Mesenchymal stem cell (in vitro differentiated cells and primary cell): ENCODE results near the gene IGLON5.
A peak's percentile ranks its signal among the peaks of the same experiment; 100 is the strongest.

Experiments used
- DNase-seq: peaks from one replicate; pipeline ENCODE4 v3.0.0-alpha.2; 2013
- H2AFZ ChIP-seq: one replicate; pipeline ENCODE4 v1.6.1; 2013; ENCODE audit warnings: low read depth, mild to moderate bottlenecking, control low read depth, inconsistent platforms, low read length, moderate library complexity
- H2AK5ac ChIP-seq: 2 replicates; pipeline ENCODE4 v1.6.1; 2013; ENCODE audit warnings: low read length, moderate library complexity, mild to moderate bottlenecking, inconsistent platforms; ENCODE audit not compliant: severe bottlenecking
- H2BK120ac ChIP-seq: one replicate; pipeline ENCODE4 v1.6.1; 2013; ENCODE audit warnings: low read depth, mild to moderate bottlenecking, inconsistent platforms, low read length, moderate library complexity
- H2BK12ac ChIP-seq, 2 experiments: one replicate each; pipeline ENCODE4 v1.6.1; 2013; ENCODE audit warnings: inconsistent platforms in 2 of 2, low read length in 2 of 2, mild to moderate bottlenecking in 2 of 2, moderate library complexity in 2 of 2, control low read depth in 1 of 2
- H2BK15ac ChIP-seq: one replicate; pipeline ENCODE4 v1.6.1; 2013; ENCODE audit warnings: mild to moderate bottlenecking, low read depth, inconsistent platforms; ENCODE audit not compliant: poor library complexity, severe bottlenecking
- H2BK5ac ChIP-seq: 2 replicates; pipeline ENCODE4 v1.6.1; 2013; ENCODE audit warnings: low read depth, mild to moderate bottlenecking, low read length, control low read depth, inconsistent platforms; ENCODE audit not compliant: poor library complexity, severe bottlenecking
- H3K14ac ChIP-seq, 2 experiments: one replicate each; pipeline ENCODE4 v1.6.1; 2013; ENCODE audit warnings: inconsistent platforms in 2 of 2, low read length in 2 of 2, control low read depth in 1 of 2, mild to moderate bottlenecking in 1 of 2, moderate library complexity in 1 of 2
- H3K18ac ChIP-seq, 2 experiments: one replicate each; pipeline ENCODE4 v1.6.1; 2013; ENCODE audit warnings: inconsistent platforms in 2 of 2, low read length in 2 of 2, control low read depth in 1 of 2, low read depth in 1 of 2, mild to moderate bottlenecking in 1 of 2
- H3K23ac ChIP-seq, 2 experiments: one replicate each; pipeline ENCODE4 v1.6.1; 2013; ENCODE audit warnings: inconsistent platforms in 2 of 2, low read length in 2 of 2, mild to moderate bottlenecking in 2 of 2, moderate library complexity in 2 of 2, control low read depth in 1 of 2
- H3K27ac ChIP-seq: 2 replicates; pipeline ENCODE4 v1.5.1; 2013; ENCODE audit warnings: mild to moderate bottlenecking, moderate library complexity, low read length, control low read depth, inconsistent platforms; ENCODE audit not compliant: poor library complexity, severe bottlenecking
- H3K27me3 ChIP-seq, 2 experiments: 2 replicates each; pipeline versions ENCODE4 v1.6.1 to v1.7.0; 2013; ENCODE audit warnings: low read length in 2 of 2, mild to moderate bottlenecking in 2 of 2, moderate library complexity in 2 of 2, control low read depth in 1 of 2, inconsistent platforms in 1 of 2; ENCODE audit not compliant: control insufficient read depth in 1 of 2, insufficient read depth in 1 of 2
- H3K36me3 ChIP-seq, 2 experiments: 2 replicates each; pipeline versions ENCODE4 v1.6.1 to v1.7.0; 2013; ENCODE audit warnings: low read length in 2 of 2, control low read depth in 1 of 2, inconsistent platforms in 1 of 2, low read depth in 1 of 2, mild to moderate bottlenecking in 1 of 2; ENCODE audit not compliant: insufficient read depth in 2 of 2, control insufficient read depth in 1 of 2
- H3K4ac ChIP-seq, 2 experiments: one replicate each; pipeline ENCODE4 v1.6.1; 2013; ENCODE audit warnings: inconsistent platforms in 2 of 2, low read length in 2 of 2, mild to moderate bottlenecking in 2 of 2, moderate library complexity in 2 of 2, control low read depth in 1 of 2, low read depth in 1 of 2
- H3K4me1 ChIP-seq: 2 replicates; pipeline ENCODE4 v1.6.1; 2013; ENCODE audit warnings: low read depth, low read length, control low read depth; ENCODE audit not compliant: control insufficient read depth, insufficient read depth
- H3K4me2 ChIP-seq: 2 replicates; pipeline ENCODE4 v1.6.1; 2013; ENCODE audit warnings: low read length, mild to moderate bottlenecking, inconsistent platforms; ENCODE audit not compliant: poor library complexity, severe bottlenecking
- H3K4me3 ChIP-seq, 2 experiments: 2 replicates each; pipeline versions ENCODE4 v1.5.1 to v1.7.0; 2013; ENCODE audit warnings: low read length in 2 of 2, mild to moderate bottlenecking in 2 of 2, control low read depth in 1 of 2, low read depth in 1 of 2; ENCODE audit not compliant: insufficient read depth in 1 of 2
- H3K79me1 ChIP-seq: replicated peaks from 2 replicates; pipeline ENCODE4 v1.6.1; 2013; ENCODE audit warnings: mild to moderate bottlenecking, control low read depth, low read length, inconsistent platforms; ENCODE audit not compliant: poor library complexity, severe bottlenecking
- H3K9ac ChIP-seq: 2 replicates; pipeline ENCODE4 v1.7.0; 2013; ENCODE audit warnings: mild to moderate bottlenecking, low read length, moderate library complexity
- H3K9me3 ChIP-seq: 2 replicates; pipeline ENCODE4 v1.7.0; 2013; ENCODE audit warnings: mild to moderate bottlenecking, low read length; ENCODE audit not compliant: control insufficient read depth
- H4K8ac ChIP-seq: one replicate; pipeline ENCODE4 v1.6.1; 2013; ENCODE audit warnings: inconsistent platforms, mild to moderate bottlenecking, low read length, moderate library complexity
- H4K91ac ChIP-seq: one replicate; pipeline ENCODE4 v1.6.1; 2013; ENCODE audit warnings: mild to moderate bottlenecking, low read length, inconsistent platforms
- WGBS: methylation state at CpG from one replicate; pipeline ENCODE4 v1.1.7; 2013; ENCODE audit warnings: mixed read lengths; 5-methylcytosine and 5-hydroxymethylcytosine counted together

The IGLON5 gene

GRCh38 chr19:51356159-51356801 lies 44.8 kb downstream of the IGLON5 start:
- no peak for DNase-seq
- no peak overlapping the region for H2BK12ac ChIP-seq

GRCh38 chr19:51357952-51358351 lies 46.5 kb downstream of the IGLON5 start:
- H2AFZ ChIP-seq, result no peak overlapping the region
- H2BK12ac ChIP-seq, result peak overlapping the region in 1 of 2 experiments; percentile 69
- no peak overlapping the region for H3K18ac ChIP-seq
- WGBS, result 95% methylated on average over 6 of the region's 7 CpGs
- no peak overlapping the region for H2BK5ac ChIP-seq
- H3K79me1 ChIP-seq, result peaks cover 21% of the 10 kb centered on the region
- H3K14ac ChIP-seq, result peak overlapping the region in 1 of 2 experiments; percentile 71
- H3K36me3 ChIP-seq, result peaks cover 7 to 17% of the 10 kb centered on the region in 2 experiments
- H2BK15ac ChIP-seq, result no peak overlapping the region
- H2BK120ac ChIP-seq, result no peak overlapping the region
- H3K4me3 ChIP-seq, result no peak overlapping the region
- no peak overlapping the region for H3K4me2 ChIP-seq
- peaks cover 22% of the 10 kb centered on the region for H3K4me1 ChIP-seq
- H3K27ac ChIP-seq, result no peak overlapping the region
- no peak overlapping the region for H4K91ac ChIP-seq
- H2AK5ac ChIP-seq, result no peak overlapping the region
- DNase-seq, result no peak
- peak overlapping the region in 1 of 2 experiments; percentile 50 for H3K4ac ChIP-seq
- H3K23ac ChIP-seq, result no peak overlapping the region
- no peaks in the 10 kb centered on the region for H3K27me3 ChIP-seq
- no peak overlapping the region for H4K8ac ChIP-seq
- H3K9me3 ChIP-seq, result no peaks in the 10 kb centered on the region
- H3K9ac ChIP-seq, result no peak overlapping the region

More at GRCh38 chr19:51356159-51356801, 44.8 kb downstream of the IGLON5 start:
- Histone ChIP-seq H3K4me1 (peaks cover 13% of the 10 kb centered on the region), H3K4me3 (no peak overlapping the region), H2BK15ac (no peak overlapping the region), H4K91ac (no peak overlapping the region), H2AK5ac (no peak overlapping the region), H3K27me3 (no peaks in the 10 kb centered on the region), H3K18ac (no peak overlapping the region), H3K9ac (no peak overlapping the region), H3K27ac (no peak overlapping the region), H3K14ac (no peak overlapping the region), H2BK5ac (no peak overlapping the region), H3K4me2 (no peak overlapping the region), H4K8ac (no peak overlapping the region), H3K4ac (no peak overlapping the region), H2AFZ (no peak overlapping the region), H3K23ac (peak overlapping the region in 1 of 2 experiments; percentile 5), H3K9me3 (no peaks in the 10 kb centered on the region), H3K79me1 (peaks cover 18% of the 10 kb centered on the region), H3K36me3 (peaks cover 21 to 34% of the 10 kb centered on the region in 2 experiments), H2BK120ac (no peak overlapping the region)
- 98% methylated on average over 10 of the region's 10 CpGs for WGBS

DNA sequence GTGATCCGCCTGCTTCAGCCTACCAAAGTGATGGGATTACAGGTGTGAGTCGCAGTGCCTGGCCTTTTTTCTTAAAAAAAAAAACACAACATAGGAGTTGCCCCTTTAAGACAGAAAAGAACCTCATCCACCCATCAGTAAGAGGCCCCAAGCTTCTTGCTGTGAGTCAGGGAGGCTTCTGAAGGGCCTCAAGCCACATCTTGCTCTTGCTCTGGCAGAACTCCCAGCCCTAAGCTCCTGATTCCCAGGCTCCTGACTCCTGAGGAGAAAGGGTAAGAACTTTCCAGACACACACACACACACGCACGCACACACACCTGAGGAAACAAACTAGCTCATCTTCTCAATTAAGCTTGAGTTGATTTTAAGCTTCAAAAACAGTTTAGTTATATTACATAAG lies 47.9 kb downstream of the IGLON5 start:
- Histone ChIP-seq H4K8ac (no peak overlapping the region), H3K4me2 (no peak overlapping the region), H3K4me3 (no peak overlapping the region), H3K79me1 (peaks cover 25% of the 10 kb centered on the region), H3K4ac (no peak overlapping the region), H3K27me3 (no peaks in the 10 kb centered on the region), H2AK5ac (no peak overlapping the region), H2BK120ac (peak overlapping the region; percentile 81), H3K36me3 (peaks cover 6 to 11% of the 10 kb centered on the region in 2 experiments), H3K23ac (no peak overlapping the region), H3K27ac (peak overlapping the region; percentile 34), H2AFZ (no peak overlapping the region), H2BK5ac (no peak overlapping the region), H3K9me3 (no peaks in the 10 kb centered on the region), H3K9ac (peak overlapping the region; percentile 45), H4K91ac (no peak overlapping the region), H2BK15ac (no peak overlapping the region), H3K18ac (peak overlapping the region in 1 of 2 experiments; percentile 60), H2BK12ac (peak overlapping the region in 1 of 2 experiments; percentile 72), H3K14ac (no peak overlapping the region), H3K4me1 (peaks cover 25% of the 10 kb centered on the region)
- DNase-seq, result peak; percentile 87
- WGBS, result 80% methylated on average over 2 of the region's 4 CpGs

DNA sequence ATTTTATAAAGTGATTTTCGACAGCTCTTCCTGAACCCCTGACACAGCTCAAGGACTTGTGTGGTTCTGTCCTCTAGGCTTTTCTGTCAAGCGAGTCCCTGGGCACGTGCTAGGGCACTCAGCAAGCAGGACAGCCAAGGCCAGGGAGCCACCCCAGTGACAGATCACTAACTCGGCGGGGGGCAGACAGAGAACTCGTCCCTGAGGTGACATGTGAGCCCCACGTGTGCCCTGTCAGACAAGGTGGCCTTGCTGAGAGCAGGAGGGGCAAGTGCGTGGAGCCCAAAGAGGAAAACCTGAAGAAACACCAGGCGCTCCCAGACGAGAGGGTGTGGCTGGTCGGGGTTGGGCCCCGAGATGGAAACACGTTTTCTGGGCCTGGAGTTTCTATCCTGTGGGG lies 49.8 kb downstream of the IGLON5 start:
- H3K36me3 ChIP-seq, result peaks cover 5 to 11% of the 10 kb centered on the region in 2 experiments
- peaks cover 30% of the 10 kb centered on the region for H3K4me1 ChIP-seq
- H3K4me2 ChIP-seq, result no peak overlapping the region
- no peak overlapping the region for H4K8ac ChIP-seq
- H2BK120ac ChIP-seq, result no peak overlapping the region
- no peak overlapping the region for H2BK5ac ChIP-seq
- 95% methylated on average over 13 of the region's 13 CpGs for WGBS
- no peak overlapping the region for H2AFZ ChIP-seq
- no peaks in the 10 kb centered on the region for H3K9me3 ChIP-seq
- no peak overlapping the region for H3K9ac ChIP-seq
- no peak overlapping the region for H3K27ac ChIP-seq
- no peak overlapping the region for H4K91ac ChIP-seq
- no peak overlapping the region for H2AK5ac ChIP-seq
- no peak overlapping the region for H3K4me3 ChIP-seq
- H2BK15ac ChIP-seq, result peak overlapping the region; percentile 70
- peaks cover 30% of the 10 kb centered on the region for H3K79me1 ChIP-seq
- no peak overlapping the region for H2BK12ac ChIP-seq
- H3K27me3 ChIP-seq, result no peaks in the 10 kb centered on the region
- DNase-seq, result no peak
- H3K14ac ChIP-seq, result no peak overlapping the region
- H3K18ac ChIP-seq, result no peak overlapping the region
- no peak overlapping the region for H3K23ac ChIP-seq
- H3K4ac ChIP-seq, result no peak overlapping the region
